Upper lobe of left lung (tissue), 6 donors: ENCODE data around the gene NAPSA. TPM values are rescaled to one million over a fixed set of nuclear protein-coding genes. Genes with fewer than 3 reads are reported as not detected.
"Not testable (repeated sequence)": the region's sequence is repeated elsewhere in the genome, so short reads cannot be mapped to it uniquely, and the experiment has no call there.

Experiments used
- ATAC-seq, 2 donors: fragments of 200-7000 bp; cut with Tn5 transposase; one replicate each; pipeline ENCODE4 v1.9.1; 2022; ENCODE audit warnings: mild to moderate bottlenecking in 2 of 2, moderate library complexity in 2 of 2; ENCODE audit not compliant: low FRiP score in 2 of 2
- DNase-seq, 2 donors: peaks; one replicate each; pipeline ENCODE4 v3.0.0-alpha.2; 2019 to 2020
- H3K27ac ChIP-seq, 4 donors: fragments of 200-600 bp; sonication (generic); one replicate each; pipeline ENCODE4 v1.5.1; 2016 to 2019
- H3K27me3 ChIP-seq, 4 donors: fragments of 200-600 bp; sonication (generic); one replicate each; pipeline ENCODE4 v1.5.1; 2017 to 2019
- H3K36me3 ChIP-seq, 4 donors: fragments of 200-600 bp; sonication (generic); one replicate each; pipeline ENCODE4 v1.5.1; 2016 to 2019
- H3K4me1 ChIP-seq, 4 donors: fragments of 200-600 bp; sonication (generic); one replicate each; pipeline ENCODE4 v1.5.1; 2018 to 2019
- H3K4me3 ChIP-seq, 4 donors: fragments of 200-600 bp; sonication (generic); one replicate each; pipeline ENCODE4 v1.5.1; 2017 to 2019; ENCODE audit warnings: mild to moderate bottlenecking in 2 of 4, moderate library complexity in 1 of 4
- H3K9me3 ChIP-seq, 4 donors: fragments of 200-600 bp; sonication (generic); one replicate each; pipeline ENCODE4 v1.5.1; 2018 to 2019
- EP300 ChIP-seq, 4 donors: sonication (generic); formaldehyde crosslinking; IDR thresholded peaks; one replicate each; pipeline ENCODE4 v1.5.1; 2017; ENCODE audit warnings: antibody characterized with exemption in 4 of 4, control low read depth in 2 of 4
- POLR2A ChIP-seq, 4 donors: fragments of 450-650 bp; IDR thresholded peaks; one replicate each; pipeline ENCODE4 v1.5.1; 2016 to 2017; ENCODE audit warnings: antibody characterized with exemption in 4 of 4, mild to moderate bottlenecking in 2 of 4
- POLR2AphosphoS5 ChIP-seq, 2 donors: sonication (generic); formaldehyde crosslinking; IDR thresholded peaks; one replicate each; pipeline ENCODE4 v1.5.1; 2017; ENCODE audit warnings: antibody characterized with exemption in 2 of 2
- WGBS, 2 donors: methylation state at CpG; one replicate each; pipeline ENCODE4 v1.1.5; 2017 to 2018; 5-methylcytosine and 5-hydroxymethylcytosine counted together
- total RNA-seq, 6 donors: library from RNA; depleted of rRNA in 4 of 6; stranded (reverse); fragments of >200 nt in 4 of 6; gene quantifications; one replicate each; pipeline versions ENCODE4 v1.1.0 to v1.2.1, GENCODE V29; 2016 to 2021
- TF ChIP-seq, protein P1 (sequence below), 6 experiments: fragments of 450-650 bp in 4 of 6; fragments of 200-600 bp in 2 of 6; sonication (generic) in 2 of 6; IDR thresholded peaks; one replicate each; pipeline ENCODE4 v1.5.1; 2016 to 2019; ENCODE audit warnings: antibody characterized with exemption in 6 of 6
- donor health status: DM: no; HTN: no; CAD: no; lungs with moderate emphysema.
- donor health status: DM: no; HTN: yes; CAD: no; lungs with severe emphysema.

The NAPSA gene
- total RNA-seq, 6 donors from 2014 or later: 1,043 to 3,140 (median 1,660) TPM

DNA sequence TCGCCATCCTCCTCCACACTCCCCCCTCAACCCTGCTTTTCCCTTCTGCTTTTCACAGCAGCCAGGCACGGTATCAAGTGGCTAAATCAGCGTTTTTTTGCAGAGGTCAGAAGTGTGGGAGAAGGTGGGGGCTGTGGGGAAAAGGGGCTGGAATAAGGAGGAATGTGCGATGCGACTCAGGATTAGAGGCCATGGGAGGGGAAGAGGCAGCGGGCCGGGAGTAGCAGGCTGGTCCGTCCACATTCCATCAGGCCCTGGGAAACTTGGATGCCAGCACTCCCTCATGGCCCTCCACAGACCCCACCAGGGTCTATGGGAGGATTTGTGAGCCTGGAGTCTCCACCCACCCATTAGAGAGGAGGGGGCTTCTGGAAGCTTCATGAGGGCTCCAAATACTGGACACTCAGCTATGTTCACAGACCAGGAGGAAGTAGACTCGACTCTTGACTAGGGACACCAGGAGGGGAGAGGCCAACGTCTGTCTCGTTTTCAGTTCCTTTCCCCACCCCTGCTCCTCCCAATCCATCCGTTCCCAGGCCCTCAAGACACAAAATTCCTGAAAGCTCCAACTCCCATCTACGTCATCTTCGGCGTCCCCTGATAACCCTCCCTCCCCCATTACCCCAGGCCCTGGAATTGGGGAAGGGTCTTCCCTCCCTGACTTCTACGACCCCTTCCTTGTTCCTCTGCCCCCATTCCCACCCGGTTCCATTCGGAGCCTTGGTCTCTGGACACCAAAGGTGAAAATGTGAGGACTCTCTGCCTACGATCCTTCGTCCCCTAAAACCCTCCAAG is 33.0 kb downstream of the NAPSA start:
- Histone ChIP-seq H3K36me3 (no peaks in the 10 kb centered on the region), H3K27ac (peak overlapping the region; percentile 72 to 86 (median 82)), H3K4me3 (peak overlapping the region; percentile 14 to 50 (median 44)), H3K27me3 (peaks cover 0 to 21% (median 3%) of the 10 kb centered on the region in 4 donors), H3K9me3 (peaks cover 0 to 3% (median 0%) of the 10 kb centered on the region in 4 donors), H3K4me1 (peaks cover 43 to 63% (median 46%) of the 10 kb centered on the region in 4 donors)
- DNase-seq (no peak), ATAC-seq (no peak)
- WGBS, 2 donors: 8 to 13% methylated on average over 20 of the region's 20 CpGs
- TF ChIP-seq EP300 (IDR thresholded peaks at IDR 0.05) (no peak), POLR2A (IDR thresholded peaks at IDR 0.05) (no peak), POLR2AphosphoS5 (IDR thresholded peaks at IDR 0.05) (no peak)
- TF ChIP-seq, protein P1, sequence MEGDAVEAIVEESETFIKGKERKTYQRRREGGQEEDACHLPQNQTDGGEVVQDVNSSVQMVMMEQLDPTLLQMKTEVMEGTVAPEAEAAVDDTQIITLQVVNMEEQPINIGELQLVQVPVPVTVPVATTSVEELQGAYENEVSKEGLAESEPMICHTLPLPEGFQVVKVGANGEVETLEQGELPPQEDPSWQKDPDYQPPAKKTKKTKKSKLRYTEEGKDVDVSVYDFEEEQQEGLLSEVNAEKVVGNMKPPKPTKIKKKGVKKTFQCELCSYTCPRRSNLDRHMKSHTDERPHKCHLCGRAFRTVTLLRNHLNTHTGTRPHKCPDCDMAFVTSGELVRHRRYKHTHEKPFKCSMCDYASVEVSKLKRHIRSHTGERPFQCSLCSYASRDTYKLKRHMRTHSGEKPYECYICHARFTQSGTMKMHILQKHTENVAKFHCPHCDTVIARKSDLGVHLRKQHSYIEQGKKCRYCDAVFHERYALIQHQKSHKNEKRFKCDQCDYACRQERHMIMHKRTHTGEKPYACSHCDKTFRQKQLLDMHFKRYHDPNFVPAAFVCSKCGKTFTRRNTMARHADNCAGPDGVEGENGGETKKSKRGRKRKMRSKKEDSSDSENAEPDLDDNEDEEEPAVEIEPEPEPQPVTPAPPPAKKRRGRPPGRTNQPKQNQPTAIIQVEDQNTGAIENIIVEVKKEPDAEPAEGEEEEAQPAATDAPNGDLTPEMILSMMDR (IDR thresholded peaks at IDR 0.05): no peak

DNA sequence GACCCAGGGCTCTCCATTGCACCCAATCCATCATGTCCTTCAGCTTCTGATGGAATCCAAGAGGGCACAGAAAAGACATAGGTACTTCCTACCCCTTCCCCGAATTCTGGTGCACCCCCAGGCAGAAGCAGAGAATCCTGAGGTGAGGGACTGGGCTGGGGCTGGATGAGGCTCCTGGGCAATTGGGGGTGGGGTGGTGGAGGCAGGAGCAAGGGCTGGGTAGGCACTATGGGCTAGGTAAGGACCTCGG is 33.5 kb downstream of the NAPSA start:
- TF ChIP-seq, protein P1 (IDR thresholded peaks at IDR 0.05): no peak
- TF ChIP-seq POLR2A (IDR thresholded peaks at IDR 0.05): no peak
- no peak for TF ChIP-seq EP300 (IDR thresholded peaks at IDR 0.05)
- TF ChIP-seq POLR2AphosphoS5 (IDR thresholded peaks at IDR 0.05): no peak
- ATAC-seq (no peak), DNase-seq (no peak)
- peaks cover 0 to 3% (median 0%) of the 10 kb centered on the region in 4 donors for H3K9me3 ChIP-seq
- H3K4me3 ChIP-seq: peak overlapping the region in 3 of 4 donors; percentile 40 to 50 (median 49)
- H3K36me3 ChIP-seq: no peaks in the 10 kb centered on the region
- H3K27ac ChIP-seq: peak overlapping the region; percentile 72 to 86 (median 82)
- H3K27me3 ChIP-seq: peaks cover 0 to 26% (median 3%) of the 10 kb centered on the region in 4 donors
- 0 to 11% methylated on average over 2 of the region's 2 CpGs for WGBS, 2 donors
- peaks cover 43 to 63% (median 49%) of the 10 kb centered on the region in 4 donors for H3K4me1 ChIP-seq

DNA sequence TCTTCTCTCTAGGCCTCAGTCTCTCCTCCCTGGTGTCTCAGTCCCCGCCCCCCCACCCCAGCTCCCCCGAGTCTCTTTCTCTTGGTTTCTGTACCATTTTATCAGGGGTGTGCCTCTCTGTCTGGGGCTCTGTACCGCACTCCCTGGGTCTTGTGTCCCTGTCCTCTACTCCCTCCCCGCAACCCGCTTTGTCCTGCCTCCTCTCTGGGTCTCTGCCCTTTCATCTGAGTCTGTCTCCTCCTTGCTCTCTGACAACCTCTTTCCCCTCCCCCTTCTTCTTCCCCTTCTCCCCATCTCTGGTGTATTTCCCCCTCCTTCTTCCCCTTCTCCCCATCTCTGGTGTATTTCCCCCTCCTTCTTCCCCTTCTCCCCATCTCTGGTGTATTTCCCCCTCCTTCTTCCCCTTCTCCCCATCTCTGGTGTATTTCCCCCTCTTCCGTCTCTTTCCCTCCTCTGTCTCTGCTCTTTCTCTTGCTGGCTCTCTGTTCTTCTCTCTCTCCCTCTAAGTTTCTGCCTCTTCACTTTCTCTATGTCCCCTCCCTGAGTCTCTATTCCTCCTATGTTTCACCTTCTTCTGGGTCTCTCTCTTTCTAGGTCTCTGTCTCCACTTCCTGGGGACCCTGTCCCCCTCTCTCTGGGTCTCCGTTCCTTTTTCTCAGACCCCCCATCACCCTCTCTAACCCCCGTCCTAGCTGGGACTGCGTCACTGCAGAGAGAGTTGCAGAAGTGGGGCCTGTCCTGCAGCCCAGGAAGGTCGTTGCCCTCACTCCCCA is 34.0 kb downstream of the NAPSA start:
- no peaks in the 10 kb centered on the region for H3K36me3 ChIP-seq
- H3K4me3 ChIP-seq: peak overlapping the region; percentile 22 to 50 (median 41)
- peaks cover 45 to 65% (median 54%) of the 10 kb centered on the region in 4 donors for H3K4me1 ChIP-seq
- H3K9me3 ChIP-seq: peaks cover 0 to 3% (median 0%) of the 10 kb centered on the region in 4 donors
- DNase-seq: no peak
- no peak for ATAC-seq
- peak overlapping the region; percentile 72 to 86 (median 82) for H3K27ac ChIP-seq
- TF ChIP-seq POLR2A (IDR thresholded peaks at IDR 0.05) (no peak), POLR2AphosphoS5 (IDR thresholded peaks at IDR 0.05) (no peak), EP300 (IDR thresholded peaks at IDR 0.05) (no peak)
- TF ChIP-seq, protein P1 (IDR thresholded peaks at IDR 0.05): no peak
- H3K27me3 ChIP-seq: peaks cover 0 to 27% (median 3%) of the 10 kb centered on the region in 4 donors
- 10 to 11% methylated on average over 10 of the region's 10 CpGs for WGBS, 2 donors

DNA sequence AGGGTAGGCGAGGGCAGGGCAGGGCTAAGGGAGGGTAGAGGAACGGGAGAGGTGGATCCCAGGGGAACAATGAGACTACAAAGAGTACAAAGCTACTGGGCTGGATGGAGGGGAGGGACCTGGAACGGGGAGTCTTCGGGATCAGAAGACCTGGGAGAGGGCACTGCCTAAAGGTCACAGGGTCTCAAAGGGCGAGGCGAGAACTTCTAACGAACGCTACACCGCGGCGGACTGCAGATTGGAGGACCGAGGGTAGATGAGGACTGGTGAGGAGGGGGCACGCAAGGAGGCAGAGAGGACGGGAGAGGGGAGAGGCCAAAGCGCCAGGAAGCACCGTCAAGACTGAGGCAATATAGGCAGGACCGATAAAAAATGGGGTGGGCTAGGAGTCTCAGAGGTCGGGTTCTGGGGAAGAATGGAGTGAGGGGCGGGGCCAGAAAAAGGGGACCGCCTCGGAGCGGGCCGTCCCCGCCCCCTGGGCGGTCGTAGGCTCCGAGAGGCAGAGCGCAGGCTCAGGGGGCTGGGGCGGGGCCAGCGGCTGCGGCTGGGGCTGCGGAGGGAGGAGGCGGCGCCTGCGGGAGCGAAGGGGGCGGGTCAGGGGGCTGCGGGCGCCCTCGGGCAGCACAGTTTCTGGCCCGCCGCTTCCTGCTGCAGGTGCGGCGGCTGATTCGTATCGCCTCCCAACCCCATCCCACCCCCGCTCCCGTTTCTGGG is 34.9 kb downstream of the NAPSA start:
- ATAC-seq (peak; percentile 61 to 63), DNase-seq (peak; percentile 90 to 96)
- Histone ChIP-seq H3K27ac (peak overlapping the region; percentile 46 to 77 (median 56)), H3K4me3 (peak overlapping the region; percentile 22 to 50 (median 40)), H3K9me3 (peaks cover 0 to 3% (median 0%) of the 10 kb centered on the region in 4 donors), H3K4me1 (peaks cover 53 to 74% (median 62%) of the 10 kb centered on the region in 4 donors), H3K36me3 (no peaks in the 10 kb centered on the region), H3K27me3 (peaks cover 0 to 29% (median 3%) of the 10 kb centered on the region in 4 donors)
- TF ChIP-seq, protein P1 (IDR thresholded peaks at IDR 0.05): no peak
- no peak for TF ChIP-seq POLR2AphosphoS5 (IDR thresholded peaks at IDR 0.05)
- TF ChIP-seq EP300 (IDR thresholded peaks at IDR 0.05): no peak
- peak in 1 of 4 donors; percentile 38 for TF ChIP-seq POLR2A (IDR thresholded peaks at IDR 0.05)
- WGBS, 2 donors: 2 to 3% methylated on average over 29 to 35 of the region's 48 CpGs

DNA sequence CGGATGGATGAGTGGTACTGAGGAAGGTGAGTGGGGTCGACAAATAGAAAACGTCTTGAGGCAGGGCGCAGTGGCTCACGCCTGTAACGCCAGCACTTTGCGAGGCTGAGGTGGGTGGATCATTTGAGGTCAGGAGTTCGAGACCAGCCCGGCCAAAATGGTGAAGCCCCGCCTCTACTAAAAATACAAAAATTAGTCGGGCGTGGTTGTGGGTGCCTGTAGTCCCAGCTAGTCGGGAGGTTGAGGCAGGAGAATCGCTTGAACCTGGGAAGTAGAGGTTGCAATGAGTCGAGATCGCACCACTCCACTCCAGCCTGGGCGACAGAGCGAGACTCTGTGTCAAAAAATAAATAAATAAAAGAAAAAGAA is 35.5 kb downstream of the NAPSA start:
- DNase-seq, H3K36me3 ChIP-seq, ATAC-seq, H3K9me3 ChIP-seq: not testable (repeated sequence)
- Histone ChIP-seq H3K4me3 (peak overlapping the region in 3 of 4 donors; percentile 32 to 50 (median 49)), H3K27ac (peak overlapping the region; percentile 36 to 77 (median 56)), H3K4me1 (peaks cover 53 to 79% (median 64%) of the 10 kb centered on the region in 4 donors), H3K27me3 (peaks cover 0 to 32% (median 3%) of the 10 kb centered on the region in 4 donors)
- WGBS, 2 donors: 15 to 16% methylated on average over 18 of the region's 18 CpGs
